ENCODE data around the gene PPP1R1C. TPM values are rescaled to one million over a fixed set of nuclear protein-coding genes. Genes with fewer than 3 reads are reported as not detected.

PPP1R1C gene
- total RNA-seq, 4 donors from 2014 or later = 0.78 to 2.8 TPM; not detected in 2

DNA sequence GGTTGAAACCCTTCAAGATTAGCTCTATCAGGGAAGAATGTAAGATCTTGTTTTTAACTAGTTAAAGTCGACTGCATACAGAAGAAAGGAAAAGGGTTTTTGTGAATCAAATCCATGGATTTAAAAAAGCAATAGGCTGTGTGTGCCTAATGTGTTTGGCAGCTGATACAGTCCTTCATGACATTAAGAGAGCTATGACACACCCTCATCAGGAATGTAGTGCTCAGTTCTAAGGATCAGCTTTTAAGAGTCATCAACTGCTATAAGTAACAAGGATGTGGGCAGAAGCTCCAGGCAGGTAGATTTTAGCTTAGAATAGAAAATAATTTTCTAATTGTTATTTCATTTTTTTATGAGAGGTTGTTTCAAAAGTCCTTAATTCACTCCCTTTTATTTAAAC lies 52.9 kb downstream of the PPP1R1C start:
- intact Hi-C loops (cut with DNase I) = no loop called here

GRCh38 chr2:182043021-182043420 lies 57.4 kb downstream of the PPP1R1C start:
- intact Hi-C loops (cut with DNase I) = no loop called here
- Histone ChIP-seq H3K36me3 (no peaks in the 10 kb centered on the region), H3K4me3 (replicated peaks in 1 of 3) (no peak overlapping the region), H3K27me3 (no peaks in the 10 kb centered on the region), H3K4me1 (peaks cover 0 to 7% of the 10 kb centered on the region in 2 donors), H3K9me3 (no peaks in the 10 kb centered on the region), H3K27ac (no peak overlapping the region)
- TF ChIP-seq CTCF (IDR thresholded peaks at IDR 0.05) = no peak
- no peak for TF ChIP-seq POLR2A (IDR thresholded peaks at IDR 0.05)
- WGBS, 2 donors = 76 to 79% methylated on average over 1 of the region's 1 CpG
- no peak for DNase-seq

More for the DNA sequence above, 52.9 kb downstream of the PPP1R1C start:
- H3K27ac ChIP-seq = no peak overlapping the region
- H3K27me3 ChIP-seq = no peaks in the 10 kb centered on the region
- 42 to 52% methylated on average over 1 of the region's 1 CpG for WGBS, 2 donors
- TF ChIP-seq CTCF (IDR thresholded peaks at IDR 0.05) (no peak), POLR2A (IDR thresholded peaks at IDR 0.05) (no peak)
- H3K36me3 ChIP-seq = no peaks in the 10 kb centered on the region
- H3K4me1 ChIP-seq = peaks cover 0 to 7% of the 10 kb centered on the region in 2 donors
- no peak overlapping the region for H3K4me3 ChIP-seq (replicated peaks in 1 of 3)
- no peak for DNase-seq
- H3K9me3 ChIP-seq = no peaks in the 10 kb centered on the region

DNA sequence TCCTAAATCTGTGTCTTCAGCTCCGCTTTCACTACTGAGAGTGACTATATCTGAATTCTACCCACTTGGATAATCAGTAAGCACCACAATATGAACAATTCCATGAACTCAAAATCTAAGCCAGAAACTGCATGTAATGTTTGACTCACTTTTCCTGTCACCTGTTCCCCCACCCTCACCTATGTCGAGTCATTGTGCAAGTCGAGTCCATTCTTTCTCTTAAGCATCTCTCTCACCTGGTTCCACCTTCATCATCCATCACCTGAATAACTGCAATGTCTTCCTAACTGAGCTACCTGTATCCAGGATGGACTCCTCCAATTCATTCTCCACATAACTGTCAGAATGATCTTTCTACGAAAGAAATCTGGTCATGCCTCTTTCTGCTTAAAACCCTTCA lies 58.2 kb downstream of the PPP1R1C start:
- TF ChIP-seq POLR2A (IDR thresholded peaks at IDR 0.05) (no peak), CTCF (IDR thresholded peaks at IDR 0.05) (no peak)
- no peak for DNase-seq
- peaks cover 0 to 1% of the 10 kb centered on the region in 2 donors for H3K4me1 ChIP-seq
- no peaks in the 10 kb centered on the region for H3K36me3 ChIP-seq
- no peak overlapping the region for H3K4me3 ChIP-seq (replicated peaks in 1 of 3)
- no peaks in the 10 kb centered on the region for H3K27me3 ChIP-seq
- intact Hi-C loops (cut with DNase I) = no loop called here
- WGBS, 2 donors = 94 to 96% methylated on average over 4 of the region's 4 CpGs
- no peak overlapping the region for H3K27ac ChIP-seq
- H3K9me3 ChIP-seq = no peaks in the 10 kb centered on the region

DNA sequence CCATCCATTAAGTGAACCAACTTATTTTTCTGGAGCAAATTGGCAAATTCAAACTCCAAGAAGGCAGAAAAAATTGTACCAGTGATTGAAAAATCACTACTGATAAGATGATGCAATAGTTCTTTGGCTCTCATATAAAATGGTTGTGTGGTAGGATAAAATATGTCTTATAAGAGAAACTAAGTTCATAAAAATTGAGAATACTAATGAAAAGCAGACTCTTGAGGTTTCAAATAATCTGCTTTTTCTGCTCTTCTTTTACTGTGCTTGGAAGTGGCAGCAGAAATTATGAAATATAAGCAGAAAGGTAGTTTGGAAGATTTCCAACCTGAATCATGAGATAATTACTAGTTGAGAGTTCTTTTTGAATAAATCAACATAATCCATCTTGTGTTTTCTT lies 61.9 kb downstream of the PPP1R1C start:
- no peak for DNase-seq
- Histone ChIP-seq H3K4me3 (replicated peaks in 1 of 3) (no peak overlapping the region), H3K27ac (no peak overlapping the region), H3K4me1 (no peaks in the 10 kb centered on the region), H3K36me3 (no peaks in the 10 kb centered on the region), H3K27me3 (no peaks in the 10 kb centered on the region), H3K9me3 (no peaks in the 10 kb centered on the region)
- intact Hi-C loops (cut with DNase I) = no loop called here
- TF ChIP-seq CTCF (IDR thresholded peaks at IDR 0.05) = no peak
- TF ChIP-seq POLR2A (IDR thresholded peaks at IDR 0.05) = no peak

DNA sequence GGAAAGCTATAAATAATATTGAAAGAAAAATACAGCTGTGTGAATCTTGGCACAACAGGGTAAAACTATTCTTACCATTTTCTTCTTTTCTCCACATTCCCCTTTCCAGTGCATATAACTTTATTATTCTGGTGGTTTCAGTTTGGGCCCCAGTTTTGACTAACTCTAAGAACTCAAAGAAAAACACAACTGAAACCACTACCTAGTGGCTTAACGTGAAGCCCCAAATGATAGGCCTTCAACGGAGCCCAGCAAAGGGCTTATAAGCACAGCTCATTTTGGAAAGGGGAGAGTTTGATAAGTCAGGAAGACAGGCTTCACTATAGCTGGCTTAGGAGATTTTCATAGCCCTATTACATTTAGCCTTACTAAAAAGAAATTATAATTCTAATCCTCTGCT lies 62.4 kb downstream of the PPP1R1C start:
- H3K27me3 ChIP-seq = no peaks in the 10 kb centered on the region
- no peak overlapping the region for H3K4me3 ChIP-seq (replicated peaks in 1 of 3)
- H3K36me3 ChIP-seq = no peaks in the 10 kb centered on the region
- WGBS, 2 donors = 87 to 90% methylated on average over 2 of the region's 2 CpGs
- TF ChIP-seq CTCF (IDR thresholded peaks at IDR 0.05) (no peak), POLR2A (IDR thresholded peaks at IDR 0.05) (no peak)
- DNase-seq = no peak
- no peaks in the 10 kb centered on the region for H3K9me3 ChIP-seq
- H3K4me1 ChIP-seq = no peaks in the 10 kb centered on the region
- no peak overlapping the region for H3K27ac ChIP-seq
- intact Hi-C loops (cut with DNase I) = no loop called here
